Fibroblast of lung (primary cell): ENCODE data around the gene MATN1. TPM values are rescaled to one million over a fixed set of nuclear protein-coding genes. Genes with fewer than 3 reads are reported as not detected.

ENCODE experiments used
- DNase-seq, 2 donors: peaks; one replicate each; pipeline versions ENCODE4 v3.0.0 to v3.0.0-alpha.2; 2010; ENCODE audit warnings: low read depth in 2 of 2
- H2AFZ ChIP-seq: 2 replicates; pipeline ENCODE4 v1.5.1; 2012; ENCODE audit warnings: low read length, control low read depth, inconsistent platforms
- H3K27ac ChIP-seq: 2 replicates; pipeline ENCODE4 v1.5.1; 2011; ENCODE audit warnings: low read length, control low read depth; ENCODE audit not compliant: insufficient read depth
- H3K27me3 ChIP-seq: 2 replicates; pipeline ENCODE4 v1.5.1; 2011; ENCODE audit warnings: mild to moderate bottlenecking, low read length; ENCODE audit not compliant: control insufficient read depth, insufficient read depth
- H3K36me3 ChIP-seq: 2 replicates; pipeline ENCODE4 v1.5.1; 2011; ENCODE audit warnings: low read length; ENCODE audit not compliant: control insufficient read depth, insufficient read depth
- H3K4me1 ChIP-seq: 2 replicates; pipeline ENCODE4 v1.5.1; 2011; ENCODE audit warnings: low read length; ENCODE audit not compliant: control insufficient read depth, insufficient read depth; ENCODE audit errors: extremely low read depth
- H3K4me2 ChIP-seq: 2 replicates; pipeline ENCODE4 v1.5.1; 2011; ENCODE audit warnings: low read length, control low read depth; ENCODE audit not compliant: insufficient read depth; ENCODE audit errors: extremely low read depth
- H3K4me3 ChIP-seq, 4 experiments: fragments of 200-600 bp in 1 of 4; sonication (generic) in 1 of 4; replicated peaks in 1 of 4; 2 replicates each; pipeline ENCODE4 v1.5.1; 2011 to 2016; ENCODE audit warnings: low read length in 4 of 4, low read depth in 3 of 4, mild to moderate bottlenecking in 3 of 4, control low read depth in 2 of 4, inconsistent platforms in 1 of 4, mixed read lengths in 1 of 4; ENCODE audit not compliant: insufficient read depth in 1 of 4; ENCODE audit errors: control extremely low read depth in 1 of 4
- H3K79me2 ChIP-seq: 2 replicates; pipeline ENCODE4 v1.5.1; 2012; ENCODE audit warnings: mild to moderate bottlenecking, low read length, inconsistent platforms; ENCODE audit not compliant: control insufficient read depth, insufficient read depth
- H3K9ac ChIP-seq: 2 replicates; pipeline ENCODE4 v1.5.1; 2011; ENCODE audit warnings: mild to moderate bottlenecking, low read length, control low read depth; ENCODE audit not compliant: insufficient read depth
- H3K9me3 ChIP-seq: 2 replicates; pipeline ENCODE4 v1.5.1; 2012; ENCODE audit warnings: low read depth, low read length; ENCODE audit not compliant: control insufficient read depth, insufficient read depth
- H4K20me1 ChIP-seq: 2 replicates; pipeline ENCODE4 v1.5.1; 2011; ENCODE audit warnings: low read length; ENCODE audit not compliant: control insufficient read depth, insufficient read depth; ENCODE audit errors: extremely low read depth
- CTCF ChIP-seq, 2 donors: IDR thresholded peaks in 1 of 2; conservative IDR thresholded peaks in 1 of 2; 1 replicate in 1 of 2; 2 replicates in 1 of 2; pipeline ENCODE4 v1.5.1; 2011 to 2012; ENCODE audit warnings: low read length in 2 of 2, control low read depth in 1 of 2, inconsistent platforms in 1 of 2, low read depth in 1 of 2, mild to moderate bottlenecking in 1 of 2
- EZH2 ChIP-seq: IDR thresholded peaks from 2 replicates; pipeline ENCODE4 v1.5.1; 2012; ENCODE audit warnings: low read length, control low read depth, mild to moderate bottlenecking; ENCODE audit errors: missing control alignments
- polyA plus RNA-seq, 2 donors: library from polyadenylated mRNA; depleted of rRNA in 1 of 2; stranded (reverse) in 1 of 2; unstranded in 1 of 2; fragments of >200 nt; gene quantifications; 2 replicates each; pipeline ENCODE4 v1.2.1, GENCODE V29; 2011 to 2012; ENCODE audit warnings: missing spikeins in 1 of 2
- total RNA-seq: library from RNA; depleted of rRNA; stranded (reverse); fragments of >200 nt; gene quantifications from 2 replicates; pipeline ENCODE4 v1.2.1, GENCODE V29; 2014

MATN1 gene
- total and polyA plus RNA-seq, 2 donors (not counting 1 experiment from before 2014, with no cell fraction given) = not detected

GRCh38 chr1:30700528-30701257, 22.7 kb downstream of the MATN1 start:
- Histone ChIP-seq H3K4me2 (no peak overlapping the region), H3K79me2 (no peaks in the 10 kb centered on the region), H2AFZ (peak overlapping the region; percentile 57), H3K9ac (no peak overlapping the region), H3K27ac (no peak overlapping the region), H3K27me3 (no peaks in the 10 kb centered on the region), H4K20me1 (no peaks in the 10 kb centered on the region), H3K4me3 (no peak overlapping the region), H3K4me1 (peaks cover 8% of the 10 kb centered on the region), H3K36me3 (no peaks in the 10 kb centered on the region), H3K9me3 (no peaks in the 10 kb centered on the region)
- no peak for TF ChIP-seq EZH2
- TF ChIP-seq CTCF (conservative IDR thresholded peaks at IDR 0.05 in 1 of 2, IDR thresholded peaks at IDR 0.05 in 1 of 2; ENCODE audit: low read depth in 1 of 2, low read length in 2 of 2) = no peak
- peak; percentile 61 to 77 for DNase-seq

GRCh38 chr1:30699762-30700161, 23.6 kb downstream of the MATN1 start:
- H3K27me3 ChIP-seq = no peaks in the 10 kb centered on the region
- H3K9ac ChIP-seq = no peak overlapping the region
- no peak overlapping the region for H2AFZ ChIP-seq
- no peak overlapping the region for H3K4me2 ChIP-seq
- H4K20me1 ChIP-seq = no peaks in the 10 kb centered on the region
- no peaks in the 10 kb centered on the region for H3K79me2 ChIP-seq
- H3K4me3 ChIP-seq = no peak overlapping the region
- H3K36me3 ChIP-seq = no peaks in the 10 kb centered on the region
- no peak for TF ChIP-seq EZH2
- no peak for TF ChIP-seq CTCF (conservative IDR thresholded peaks at IDR 0.05 in 1 of 2, IDR thresholded peaks at IDR 0.05 in 1 of 2; ENCODE audit: low read depth in 1 of 2, low read length in 2 of 2)
- no peaks in the 10 kb centered on the region for H3K9me3 ChIP-seq
- no peak overlapping the region for H3K27ac ChIP-seq
- DNase-seq = no peak
- H3K4me1 ChIP-seq = peaks cover 8% of the 10 kb centered on the region

- H3K4me2 ChIP-seq = no peak overlapping the region
- H3K4me3 ChIP-seq = no peak overlapping the region
- H3K4me1 ChIP-seq = peaks cover 8% of the 10 kb centered on the region
- TF ChIP-seq EZH2 (no peak), CTCF (conservative IDR thresholded peaks at IDR 0.05 in 1 of 2, IDR thresholded peaks at IDR 0.05 in 1 of 2; ENCODE audit: low read depth in 1 of 2, low read length in 2 of 2) (no peak)
- no peak overlapping the region for H3K9ac ChIP-seq
- H3K79me2 ChIP-seq = no peaks in the 10 kb centered on the region
- H3K9me3 ChIP-seq = no peaks in the 10 kb centered on the region
- H3K36me3 ChIP-seq = no peaks in the 10 kb centered on the region
- H2AFZ ChIP-seq = no peak overlapping the region
- H3K27ac ChIP-seq = no peak overlapping the region
- no peaks in the 10 kb centered on the region for H3K27me3 ChIP-seq
- no peaks in the 10 kb centered on the region for H4K20me1 ChIP-seq
- no peak for DNase-seq
Measured at GRCh38 chr1:30698401-30698981, 24.9 kb downstream of the MATN1 start.
